MCF 10A (cell line): ENCODE results near the gene OR1D5. TPM values are rescaled to one million over a fixed set of nuclear protein-coding genes. Genes with fewer than 3 reads are reported as not detected.

Source experiments
- BruUV-seq: library from RNA; stranded (reverse); fragments of 400-500 nt; replicated peaks from 2 replicates; lab custom pipeline; 2021; lab: Mats Ljungman, UMichigan
- CTCF ChIA-PET: fragments of 300-600 bp; sonication (Branson Sonifier 250); formaldehyde crosslinking; extraction: SDS; loops from one replicate; lab custom pipeline; 2021; ENCODE audit warnings: antibody characterized with exemption, inconsistent platforms; lab: Yijun Ruan, JAX
- POLR2A ChIA-PET: fragments of 300-600, 350-650 bp; sonication (Branson Sonifier 250); formaldehyde crosslinking; extraction: SDS; loops from one replicate; lab custom pipeline; 2020; ENCODE audit warnings: antibody characterized with exemption, inconsistent platforms; lab: Yijun Ruan, JAX
- DNase-seq: peaks from one replicate; pipeline ENCODE4 v3.0.0-alpha.2; 2018; ENCODE audit not compliant: unreplicated experiment
- H3K27ac Mint-ChIP-seq: one replicate; pipeline ENCODE4 v1.8.0; 2022; ENCODE audit warnings: mild to moderate bottlenecking, low read depth, mixed read lengths; ENCODE audit not compliant: unreplicated experiment
- H3K27me3 Mint-ChIP-seq: one replicate; pipeline ENCODE4 v1.8.0; 2022; ENCODE audit warnings: mixed read lengths; ENCODE audit not compliant: insufficient read depth, unreplicated experiment
- H3K36me3 Mint-ChIP-seq: one replicate; pipeline ENCODE4 v1.8.0; 2022; ENCODE audit warnings: mild to moderate bottlenecking, moderate library complexity, mixed read lengths; ENCODE audit not compliant: insufficient read depth, unreplicated experiment
- H3K4me1 Mint-ChIP-seq: one replicate; pipeline ENCODE4 v1.8.0; 2022; ENCODE audit warnings: mixed read lengths; ENCODE audit not compliant: insufficient read depth, unreplicated experiment
- H3K4me3 Mint-ChIP-seq: one replicate; pipeline ENCODE4 v1.8.0; 2022; ENCODE audit warnings: mild to moderate bottlenecking, moderate library complexity, mixed read lengths; ENCODE audit not compliant: unreplicated experiment
- H3K9me3 Mint-ChIP-seq: one replicate; pipeline ENCODE4 v1.8.0; 2022; ENCODE audit warnings: mixed read lengths; ENCODE audit not compliant: unreplicated experiment
- CTCF ChIP-seq: fragments of 200-600 bp; IDR thresholded peaks from one replicate; pipeline ENCODE4 v1.8.0; 2022; ENCODE audit warnings: antibody characterized with exemption, mild to moderate bottlenecking; ENCODE audit not compliant: unreplicated experiment
- intact Hi-C: fragments of 100-400 bp; cut with micrococcal nuclease; formaldehyde crosslinking; loops from 2 replicates; pipeline ENCODE4 v1.14.1; 2022
- total RNA-seq: library from RNA; stranded (reverse); gene quantifications from 2 replicates; pipeline ENCODE4 v1.2.3, GENCODE V29; 2022

The OR1D5 gene
- total RNA-seq, 1 experiment from 2014 or later: not detected

GRCh38 chr17:3022197-3022596, 41.2 kb downstream of the OR1D5 start:
- no peak for DNase-seq
- Mint-ChIP-seq H3K4me3 (no peak overlapping the region), H3K4me1 (peaks cover 2% of the 10 kb centered on the region), H3K27me3 (no peaks in the 10 kb centered on the region), H3K9me3 (peaks cover 26% of the 10 kb centered on the region), H3K27ac (no peak overlapping the region), H3K36me3 (peaks cover 42% of the 10 kb centered on the region)
- TF ChIP-seq CTCF: no peak
- CTCF ChIA-PET: interaction anchor here (1.4 kb wide), 1 partner anchor 174 kb away, joined by 4 read pairs; no protein-coding TSS in a partner anchor
- POLR2A ChIA-PET: no interaction called here
- no TSS peak for BruUV-seq
- intact Hi-C loops: no loop called here

GRCh38 chr17:3020381-3020780, 43.0 kb downstream of the OR1D5 start:
- H3K4me1 Mint-ChIP-seq: no peaks in the 10 kb centered on the region
- H3K9me3 Mint-ChIP-seq: peaks cover 26% of the 10 kb centered on the region
- no peak for TF ChIP-seq CTCF
- no TSS peak for BruUV-seq
- no peak for DNase-seq
- intact Hi-C loops: no loop called here
- no peak overlapping the region for H3K27ac Mint-ChIP-seq
- H3K27me3 Mint-ChIP-seq: no peaks in the 10 kb centered on the region
- no peak overlapping the region for H3K4me3 Mint-ChIP-seq
- POLR2A ChIA-PET: no interaction called here
- CTCF ChIA-PET: interaction anchor here (0.6 to 2.2 kb wide), 4 partner anchors 172 to 663 kb away, joined by 3 to 11 read pairs (median 4); no protein-coding TSS in a partner anchor
- peaks cover 48% of the 10 kb centered on the region for H3K36me3 Mint-ChIP-seq

- ChIA-PET POLR2A (no interaction called here), CTCF (interaction anchor here (0.6 to 2.2 kb wide), 3 partner anchors 171 to 664 kb away, joined by 3 to 11 read pairs (median 5); no protein-coding TSS in a partner anchor)
- intact Hi-C loops: no loop called here
- Mint-ChIP-seq H3K27ac (no peak overlapping the region), H3K27me3 (no peaks in the 10 kb centered on the region), H3K4me1 (no peaks in the 10 kb centered on the region), H3K36me3 (peaks cover 48% of the 10 kb centered on the region), H3K4me3 (no peak overlapping the region), H3K9me3 (peaks cover 26% of the 10 kb centered on the region)
- no peak for TF ChIP-seq CTCF
- no peak for DNase-seq
- no TSS peak for BruUV-seq
Observed at GRCh38 chr17:3019761-3020160, 43.6 kb downstream of the OR1D5 start.

GRCh38 chr17:3017936-3018335, 45.5 kb downstream of the OR1D5 start:
- ChIA-PET POLR2A (no interaction called here), CTCF (interaction anchor here (0.8 to 2.2 kb wide), 2 partner anchors 19 to 170 kb away, joined by 3 to 11 read pairs; no protein-coding TSS in a partner anchor)
- no TSS peak for BruUV-seq
- no peaks in the 10 kb centered on the region for H3K27me3 Mint-ChIP-seq
- no peak overlapping the region for H3K27ac Mint-ChIP-seq
- H3K4me1 Mint-ChIP-seq: no peaks in the 10 kb centered on the region
- H3K9me3 Mint-ChIP-seq: peaks cover 13% of the 10 kb centered on the region
- H3K36me3 Mint-ChIP-seq: peaks cover 51% of the 10 kb centered on the region
- TF ChIP-seq CTCF: no peak
- no peak overlapping the region for H3K4me3 Mint-ChIP-seq
- no peak for DNase-seq
- intact Hi-C loops: no loop called here
